ENCODE data around the gene GPR146. TPM values are rescaled to one million over a fixed set of nuclear protein-coding genes. Genes with fewer than 3 reads are reported as not detected.
A peak's percentile ranks its signal among the peaks of the same experiment; 100 is the strongest.
"Not testable (repeated sequence)": the region's sequence is repeated elsewhere in the genome, so short reads cannot be mapped to it uniquely, and the experiment has no call there.

Gene GPR146
- total and polyA plus RNA-seq, 7 donors = 5.0 to 14.0 (median 9.4) TPM

DNA sequence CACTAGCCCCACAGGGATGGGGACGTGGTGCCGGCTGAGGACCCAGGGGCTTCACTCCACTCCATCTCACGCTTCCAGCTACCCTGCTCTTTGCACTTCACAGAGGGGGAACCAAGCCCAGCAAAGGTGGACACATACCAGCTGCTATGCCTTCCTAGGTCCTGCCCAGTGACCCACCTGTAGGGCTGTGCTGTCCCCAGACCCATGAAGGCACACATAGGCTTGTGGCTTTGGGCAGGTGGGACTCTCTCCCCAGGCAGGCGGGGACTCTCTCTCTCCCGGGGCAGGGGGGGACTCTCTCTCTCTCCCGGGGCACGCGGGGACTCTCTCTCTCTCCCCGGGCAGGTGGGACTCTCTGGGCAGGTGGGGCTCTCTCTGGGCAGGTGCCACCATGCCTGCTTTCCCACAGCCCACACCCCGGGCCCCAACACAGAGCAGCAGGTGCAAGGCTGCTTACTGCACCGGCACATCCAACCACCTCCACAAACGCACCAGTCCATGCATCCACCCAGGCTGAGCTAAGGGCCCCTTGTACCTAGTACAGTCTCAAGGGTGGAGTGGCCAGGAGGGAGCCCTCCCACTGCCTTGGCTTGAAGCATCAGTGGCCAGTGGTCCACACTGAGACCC lies 13.8 kb upstream of the GPR146 start:
- WGBS, 3 donors = 84 to 92% (median 89%) methylated on average over 10 to 12 of the region's 12 CpGs
- ATAC-seq = no peak
- intact Hi-C loops (cut with DNase I) = no loop called here

GRCh38 chr7:1031716-1032455 lies 12.5 kb upstream of the GPR146 start:
- H3K27ac ChIP-seq = no peak overlapping the region
- H3K9me3 ChIP-seq = no peaks in the 10 kb centered on the region
- TF ChIP-seq, protein P1, sequence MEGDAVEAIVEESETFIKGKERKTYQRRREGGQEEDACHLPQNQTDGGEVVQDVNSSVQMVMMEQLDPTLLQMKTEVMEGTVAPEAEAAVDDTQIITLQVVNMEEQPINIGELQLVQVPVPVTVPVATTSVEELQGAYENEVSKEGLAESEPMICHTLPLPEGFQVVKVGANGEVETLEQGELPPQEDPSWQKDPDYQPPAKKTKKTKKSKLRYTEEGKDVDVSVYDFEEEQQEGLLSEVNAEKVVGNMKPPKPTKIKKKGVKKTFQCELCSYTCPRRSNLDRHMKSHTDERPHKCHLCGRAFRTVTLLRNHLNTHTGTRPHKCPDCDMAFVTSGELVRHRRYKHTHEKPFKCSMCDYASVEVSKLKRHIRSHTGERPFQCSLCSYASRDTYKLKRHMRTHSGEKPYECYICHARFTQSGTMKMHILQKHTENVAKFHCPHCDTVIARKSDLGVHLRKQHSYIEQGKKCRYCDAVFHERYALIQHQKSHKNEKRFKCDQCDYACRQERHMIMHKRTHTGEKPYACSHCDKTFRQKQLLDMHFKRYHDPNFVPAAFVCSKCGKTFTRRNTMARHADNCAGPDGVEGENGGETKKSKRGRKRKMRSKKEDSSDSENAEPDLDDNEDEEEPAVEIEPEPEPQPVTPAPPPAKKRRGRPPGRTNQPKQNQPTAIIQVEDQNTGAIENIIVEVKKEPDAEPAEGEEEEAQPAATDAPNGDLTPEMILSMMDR (IDR thresholded peaks at IDR 0.05) = no peak
- no peaks in the 10 kb centered on the region for H3K27me3 ChIP-seq (ENCODE audit: insufficient read depth in 3 of 3, low read length in 2 of 3)
- 95 to 97% (median 95%) methylated on average over 22 to 28 of the region's 33 CpGs for WGBS, 3 donors
- intact Hi-C loops (cut with DNase I) = no loop called here
- no peak overlapping the region for H3K4me3 ChIP-seq
- DNase-seq (peak in 1 of 2 donors; percentile 35), ATAC-seq (no peak)
- H3K4me1 ChIP-seq = peaks cover 17% of the 10 kb centered on the region
- H3K36me3 ChIP-seq (ENCODE audit: insufficient read depth in 1 of 2, low read depth in 1 of 2) = no peaks in the 10 kb centered on the region

More for the DNA sequence above, 13.8 kb upstream of the GPR146 start:
- Histone ChIP-seq H3K4me3 (no peak overlapping the region), H3K36me3 (ENCODE audit: insufficient read depth in 1 of 2, low read depth in 1 of 2) (no peaks in the 10 kb centered on the region), H3K9me3 (no peaks in the 10 kb centered on the region), H3K4me1 (peaks cover 17% of the 10 kb centered on the region), H3K27me3 (ENCODE audit: insufficient read depth in 3 of 3, low read length in 2 of 3) (no peaks in the 10 kb centered on the region), H3K27ac (no peak overlapping the region)
- peak in 1 of 2 donors; percentile 34 for DNase-seq
- TF ChIP-seq, protein P1 (IDR thresholded peaks at IDR 0.05) = no peak

DNA sequence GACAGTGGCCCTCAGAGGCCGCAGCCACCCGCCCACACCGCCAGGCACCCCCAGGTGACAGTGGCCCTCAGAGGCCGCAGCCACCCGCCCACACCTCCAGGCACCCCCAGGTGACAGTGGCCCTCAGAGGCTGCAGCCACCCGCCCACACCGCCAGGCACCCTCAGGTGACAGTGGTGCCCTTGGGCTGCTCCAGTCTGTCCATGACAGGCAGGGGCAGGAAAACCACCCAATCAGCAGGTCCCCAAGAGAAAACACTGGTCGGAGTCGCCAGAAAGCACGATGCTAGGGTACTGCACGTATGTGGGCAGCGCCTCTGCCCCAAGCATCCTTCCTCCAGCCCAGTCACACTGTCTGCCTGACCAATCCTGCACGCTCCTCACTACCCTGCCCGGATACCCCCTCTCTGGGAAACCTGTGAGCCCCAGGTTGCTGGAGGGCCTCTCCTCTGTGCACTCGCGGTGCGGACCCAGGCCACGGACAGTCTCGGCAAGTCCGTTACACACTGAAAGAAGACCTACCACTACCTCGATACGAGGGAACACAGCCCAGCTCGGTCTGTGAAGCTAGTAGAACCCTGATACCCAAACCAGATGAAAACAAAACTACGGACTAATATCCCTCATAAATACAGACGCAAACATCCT lies 11.7 kb upstream of the GPR146 start:
- intact Hi-C loops (cut with DNase I) = no loop called here
- peaks cover 11% of the 10 kb centered on the region for H3K4me1 ChIP-seq
- TF ChIP-seq, protein P1 (IDR thresholded peaks at IDR 0.05) = no peak
- H3K4me3 ChIP-seq = no peak overlapping the region
- H3K36me3 ChIP-seq (ENCODE audit: insufficient read depth in 1 of 2, low read depth in 1 of 2) = no peaks in the 10 kb centered on the region
- no peak overlapping the region for H3K27ac ChIP-seq
- 91 to 95% (median 93%) methylated on average over 24 to 25 of the region's 25 CpGs for WGBS, 3 donors
- DNase-seq (peak in 1 of 2 donors; percentile 35), ATAC-seq (no peak)
- no peaks in the 10 kb centered on the region for H3K9me3 ChIP-seq
- H3K27me3 ChIP-seq (ENCODE audit: insufficient read depth in 3 of 3, low read length in 2 of 3) = no peaks in the 10 kb centered on the region

DNA sequence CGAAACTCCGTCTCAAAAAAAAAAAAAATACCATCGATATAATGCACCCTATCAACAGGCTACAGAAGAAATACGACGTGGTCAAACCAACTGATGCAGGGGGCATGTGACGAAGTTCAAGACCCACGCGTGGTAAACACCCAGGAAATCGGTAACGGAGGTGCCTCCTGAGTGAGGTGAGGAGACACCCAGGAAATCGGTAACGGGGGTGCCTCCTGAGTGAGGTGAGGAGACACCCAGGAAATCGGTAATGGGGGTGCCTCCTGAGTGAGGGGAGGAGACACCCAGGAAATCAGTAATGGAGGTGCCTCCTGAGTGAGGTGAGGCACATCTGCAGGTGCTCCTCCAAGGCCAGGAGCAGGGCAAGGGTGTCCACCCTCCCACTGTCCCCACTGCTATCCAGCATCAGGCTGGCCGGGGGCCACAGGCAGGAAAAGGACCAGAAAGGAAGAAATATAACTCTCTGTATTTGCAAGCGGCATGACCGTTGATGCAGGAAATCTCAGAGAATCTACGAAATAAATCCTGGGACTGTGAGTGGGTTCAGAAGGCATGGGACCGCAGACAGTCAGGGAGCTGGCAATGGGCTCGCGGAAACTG lies 10.7 kb upstream of the GPR146 start:
- intact Hi-C loops (cut with DNase I) = no loop called here
- H3K4me1 ChIP-seq = peaks cover 10% of the 10 kb centered on the region
- no peak overlapping the region for H3K27ac ChIP-seq
- no peaks in the 10 kb centered on the region for H3K36me3 ChIP-seq (ENCODE audit: insufficient read depth in 1 of 2, low read depth in 1 of 2)
- H3K9me3 ChIP-seq = no peaks in the 10 kb centered on the region
- 92 to 94% (median 93%) methylated on average over 20 of the region's 20 CpGs for WGBS, 3 donors
- H3K27me3 ChIP-seq (ENCODE audit: insufficient read depth in 3 of 3, low read length in 2 of 3) = no peaks in the 10 kb centered on the region
- TF ChIP-seq, protein P1 (IDR thresholded peaks at IDR 0.05) = no peak
- no peak for ATAC-seq
- no peak overlapping the region for H3K4me3 ChIP-seq
- peak in 1 of 2 donors; percentile 31 for DNase-seq

DNA sequence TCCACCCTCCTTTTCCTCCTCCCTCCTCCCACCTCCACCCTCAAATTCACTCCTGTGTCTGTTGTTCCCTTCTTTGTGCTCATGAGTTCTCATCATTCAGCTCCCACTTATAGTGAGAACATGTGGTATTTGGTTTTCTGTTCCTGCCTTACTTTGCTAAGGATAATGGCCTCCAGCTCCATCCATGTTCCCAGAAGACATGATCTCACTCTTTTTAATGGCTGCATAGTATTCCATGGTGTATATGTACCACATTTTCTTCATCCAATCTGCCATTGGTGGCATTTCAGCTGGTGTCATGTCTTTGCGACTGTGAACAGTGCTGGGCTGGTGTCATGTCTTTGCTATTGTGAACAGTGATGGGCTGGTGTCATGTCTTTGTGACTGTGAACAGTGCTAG lies 9.6 kb upstream of the GPR146 start:
- ATAC-seq; H3K36me3 ChIP-seq (ENCODE audit: insufficient read depth in 1 of 2, low read depth in 1 of 2); H3K4me3 ChIP-seq; H3K4me1 ChIP-seq; H3K27ac ChIP-seq; DNase-seq; H3K27me3 ChIP-seq (ENCODE audit: insufficient read depth in 3 of 3, low read length in 2 of 3); H3K9me3 ChIP-seq; intact Hi-C loops (cut with DNase I): not testable (repeated sequence)
- WGBS, 3 donors = 94 to 97% (median 96%) methylated on average over 1 of the region's 1 CpG

- H3K4me3 ChIP-seq; H3K27ac ChIP-seq; intact Hi-C loops (cut with DNase I); H3K9me3 ChIP-seq; ATAC-seq; H3K4me1 ChIP-seq; H3K36me3 ChIP-seq (ENCODE audit: insufficient read depth in 1 of 2, low read depth in 1 of 2); H3K27me3 ChIP-seq (ENCODE audit: insufficient read depth in 3 of 3, low read length in 2 of 3): not testable (repeated sequence)
- peak in 1 of 2 donors; percentile 26 for DNase-seq
- 97% methylated on average over 30 to 40 of the region's 40 CpGs for WGBS, 3 donors
These were observed 8.0 kb upstream of the GPR146 start for GRCh38 chr7:1036164-1036928.

Measured in psoas muscle (tissue), 8 donors.